ENCODE data around the gene BAD. TPM values are rescaled to one million over a fixed set of nuclear protein-coding genes. Genes with fewer than 3 reads are reported as not detected.

The BAD gene
- total RNA-seq, 2 experiments from 2014 or later = 38.3 to 43.9 TPM

- H3K4me3 Mint-ChIP-seq = peak overlapping the region; percentile 88
- DNase-seq = peak; percentile 72
- ATAC-seq = peak; percentile 0
- peaks cover 47% of the 10 kb centered on the region for H3K4me1 Mint-ChIP-seq (ENCODE audit: low read depth)
- no peaks in the 10 kb centered on the region for H3K27me3 Mint-ChIP-seq (ENCODE audit: low read depth)
- H3K27ac Mint-ChIP-seq = peak overlapping the region; percentile 85
- H3K36me3 Mint-ChIP-seq (ENCODE audit: low read depth) = peaks cover 20% of the 10 kb centered on the region
- ChIA-PET CTCF (interaction anchor here (1.0 to 6.8 kb wide), 9 partner anchors 10 to 85 kb away, joined by 3 to 57 read pairs (median 4); partner anchors contain the start of genes CATSPERZ, ESRRA, FERMT3 and PRDX5), POLR2A (interaction anchor here (0.6 to 6.3 kb wide), 12 partner anchors 8 to 60 kb away, joined by 3 to 58 read pairs (median 5); partner anchors contain the start of genes FERMT3, NUDT22, STIP1 and TRPT1)
- H3K9me3 Mint-ChIP-seq (ENCODE audit: insufficient read depth) = no peaks in the 10 kb centered on the region
Measured at GRCh38 chr11:64245797-64246620, 38.5 kb downstream of the BAD start.

GRCh38 chr11:64245401-64245796 lies 39.1 kb downstream of the BAD start:
- ChIA-PET POLR2A (interaction anchor here (0.6 to 6.3 kb wide), 12 partner anchors 8 to 94 kb away, joined by 3 to 58 read pairs (median 5); partner anchors contain the start of genes CCDC88B, FERMT3, NUDT22 and STIP1), CTCF (interaction anchor here (1.0 to 6.8 kb wide), 9 partner anchors 9 to 86 kb away, joined by 3 to 57 read pairs (median 4); partner anchors contain the start of genes CATSPERZ, ESRRA, FERMT3 and PRDX5)
- peak; percentile 55 for DNase-seq
- H3K4me1 Mint-ChIP-seq (ENCODE audit: low read depth) = peaks cover 45% of the 10 kb centered on the region
- no peak for ATAC-seq
- peak overlapping the region; percentile 85 for H3K27ac Mint-ChIP-seq
- H3K9me3 Mint-ChIP-seq (ENCODE audit: insufficient read depth) = no peaks in the 10 kb centered on the region
- H3K27me3 Mint-ChIP-seq (ENCODE audit: low read depth) = no peaks in the 10 kb centered on the region
- peaks cover 21% of the 10 kb centered on the region for H3K36me3 Mint-ChIP-seq (ENCODE audit: low read depth)
- peak overlapping the region; percentile 88 for H3K4me3 Mint-ChIP-seq

- Mint-ChIP-seq H3K27ac (peak overlapping the region; percentile 85), H3K9me3 (ENCODE audit: insufficient read depth) (no peaks in the 10 kb centered on the region), H3K4me1 (ENCODE audit: low read depth) (peaks cover 46% of the 10 kb centered on the region), H3K27me3 (ENCODE audit: low read depth) (no peaks in the 10 kb centered on the region), H3K36me3 (ENCODE audit: low read depth) (peaks cover 25% of the 10 kb centered on the region), H3K4me3 (peak overlapping the region; percentile 88)
- POLR2A ChIA-PET = interaction anchor here (0.6 to 6.3 kb wide), 13 partner anchors 14 to 1634 kb away, joined by 3 to 58 read pairs (median 5); partner anchors contain the start of genes CCDC88B, FERMT3, NUDT22 and PRDX5
- no peak for ATAC-seq
- CTCF ChIA-PET = interaction anchor here (1.0 to 6.8 kb wide), 10 partner anchors 9 to 111 kb away, joined by 3 to 57 read pairs (median 4); partner anchors contain the start of genes CATSPERZ, ESRRA, FERMT3 and PRDX5
- no peak for DNase-seq
Measured at GRCh38 chr11:64244966-64245365, 39.5 kb downstream of the BAD start.

GRCh38 chr11:64244107-64244506 lies 40.4 kb downstream of the BAD start:
- Mint-ChIP-seq H3K36me3 (ENCODE audit: low read depth) (peaks cover 25% of the 10 kb centered on the region), H3K27me3 (ENCODE audit: low read depth) (no peaks in the 10 kb centered on the region), H3K27ac (peak overlapping the region; percentile 85), H3K4me3 (peak overlapping the region; percentile 34), H3K4me1 (ENCODE audit: low read depth) (peaks cover 50% of the 10 kb centered on the region), H3K9me3 (ENCODE audit: insufficient read depth) (no peaks in the 10 kb centered on the region)
- POLR2A ChIA-PET = interaction anchor here (0.9 to 6.3 kb wide), 10 partner anchors 11 to 405 kb away, joined by 3 to 58 read pairs (median 10); partner anchors contain the start of genes FERMT3, NUDT22, PRDX5 and STIP1
- ATAC-seq (no peak), DNase-seq (no peak)
- CTCF ChIA-PET = interaction anchor here (1.1 to 6.8 kb wide), 8 partner anchors 8 to 112 kb away, joined by 3 to 57 read pairs (median 4); partner anchors contain the start of genes CATSPERZ, ESRRA and FERMT3

GRCh38 chr11:64243236-64243854 lies 41.1 kb downstream of the BAD start:
- no peaks in the 10 kb centered on the region for H3K9me3 Mint-ChIP-seq (ENCODE audit: insufficient read depth)
- ChIA-PET CTCF (interaction anchor here (1.1 to 6.8 kb wide), 9 partner anchors 7 to 113 kb away, joined by 3 to 57 read pairs (median 4); partner anchors contain the start of genes CATSPERZ, ESRRA, FERMT3 and PLCB3), POLR2A (interaction anchor here (1.1 to 6.3 kb wide), 7 partner anchors 10 to 74 kb away, joined by 3 to 58 read pairs (median 23); partner anchors contain the start of genes FERMT3, NUDT22, PRDX5 and STIP1)
- ATAC-seq (no peak), DNase-seq (no peak)
- peaks cover 50% of the 10 kb centered on the region for H3K4me1 Mint-ChIP-seq (ENCODE audit: low read depth)
- H3K27ac Mint-ChIP-seq = peak overlapping the region; percentile 85
- H3K27me3 Mint-ChIP-seq (ENCODE audit: low read depth) = no peaks in the 10 kb centered on the region
- peaks cover 28% of the 10 kb centered on the region for H3K36me3 Mint-ChIP-seq (ENCODE audit: low read depth)
- peak overlapping the region; percentile 25 for H3K4me3 Mint-ChIP-seq

GRCh38 chr11:64241491-64242374 lies 42.7 kb downstream of the BAD start:
- ChIA-PET CTCF (interaction anchor here (0.7 to 6.8 kb wide), 7 partner anchors 9 to 98 kb away, joined by 3 to 57 read pairs (median 3); partner anchors contain the start of genes BAD, CCDC88B, FERMT3 and PLCB3), POLR2A (interaction anchor here (0.7 to 6.3 kb wide), 12 partner anchors 8 to 1475 kb away, joined by 3 to 58 read pairs (median 6); partner anchors contain the start of genes DNAJC4, FERMT3, NUDT22 and PRDX5)
- peak overlapping the region; percentile 98 for H3K27ac Mint-ChIP-seq
- peaks cover 39% of the 10 kb centered on the region for H3K4me1 Mint-ChIP-seq (ENCODE audit: low read depth)
- H3K4me3 Mint-ChIP-seq = peak overlapping the region; percentile 89
- peaks cover 44% of the 10 kb centered on the region for H3K36me3 Mint-ChIP-seq (ENCODE audit: low read depth)
- no peaks in the 10 kb centered on the region for H3K9me3 Mint-ChIP-seq (ENCODE audit: insufficient read depth)
- peak; percentile 100 for DNase-seq
- H3K27me3 Mint-ChIP-seq (ENCODE audit: low read depth) = no peaks in the 10 kb centered on the region
- ATAC-seq = peak; percentile 5

GRCh38 chr11:64241241-64241490 lies 43.3 kb downstream of the BAD start:
- no peaks in the 10 kb centered on the region for H3K9me3 Mint-ChIP-seq (ENCODE audit: insufficient read depth)
- peaks cover 39% of the 10 kb centered on the region for H3K4me1 Mint-ChIP-seq (ENCODE audit: low read depth)
- H3K36me3 Mint-ChIP-seq (ENCODE audit: low read depth) = peaks cover 45% of the 10 kb centered on the region
- ChIA-PET CTCF (interaction anchor here (0.7 to 6.8 kb wide), 6 partner anchors 10 to 99 kb away, joined by 3 to 57 read pairs (median 3); partner anchors contain the start of genes BAD, CCDC88B, FERMT3 and STIP1), POLR2A (interaction anchor here (0.7 to 6.3 kb wide), 10 partner anchors 8 to 1476 kb away, joined by 3 to 58 read pairs (median 6); partner anchors contain the start of genes DNAJC4, FERMT3, NUDT22 and PRDX5)
- DNase-seq = no peak
- H3K4me3 Mint-ChIP-seq = peak overlapping the region; percentile 89
- H3K27me3 Mint-ChIP-seq (ENCODE audit: low read depth) = no peaks in the 10 kb centered on the region
- H3K27ac Mint-ChIP-seq = peak overlapping the region; percentile 98
- ATAC-seq = peak; percentile 83

- H3K36me3 Mint-ChIP-seq (ENCODE audit: low read depth) = peaks cover 45% of the 10 kb centered on the region
- peak within 1 kb of the TSS; percentile 98 for H3K27ac Mint-ChIP-seq
- ChIA-PET POLR2A (interaction anchor here (0.7 to 6.3 kb wide), 14 partner anchors 8 to 1477 kb away, joined by 3 to 58 read pairs (median 4); partner anchors contain the start of genes DNAJC4, FERMT3, NUDT22 and STIP1), CTCF (interaction anchor here (0.7 to 6.8 kb wide), 8 partner anchors 9 to 99 kb away, joined by 3 to 57 read pairs (median 3); partner anchors contain the start of genes BAD, CCDC88B, DNAJC4 and FERMT3)
- DNase-seq = peak; percentile 98
- peak within 1 kb of the TSS; percentile 89 for H3K4me3 Mint-ChIP-seq
- H3K4me1 Mint-ChIP-seq (ENCODE audit: low read depth) = peaks cover 43% of the 10 kb centered on the region
- H3K9me3 Mint-ChIP-seq (ENCODE audit: insufficient read depth) = no peaks in the 10 kb centered on the region
- no peaks in the 10 kb centered on the region for H3K27me3 Mint-ChIP-seq (ENCODE audit: low read depth)
- peak; percentile 76 for ATAC-seq
Measured at GRCh38 chr11:64240435-64241240, 43.8 kb downstream of the BAD start, which contains the start of gene FKBP2. FKBP2 (plus strand) TSS chr11:64241095; CDS start chr11:64242388, 1,293 bp downstream.

- CTCF ChIA-PET = interaction anchor here (0.8 to 2.8 kb wide), 2 partner anchors 9 to 35 kb away, joined by 3 to 9 read pairs; partner anchors contain the start of gene DNAJC4
- no peak for ATAC-seq
- peak; percentile 41 for DNase-seq
- Mint-ChIP-seq H3K27ac (peak overlapping the region; percentile 98), H3K9me3 (ENCODE audit: insufficient read depth) (no peaks in the 10 kb centered on the region), H3K4me3 (peak overlapping the region; percentile 89), H3K36me3 (ENCODE audit: low read depth) (peaks cover 50% of the 10 kb centered on the region), H3K27me3 (ENCODE audit: low read depth) (no peaks in the 10 kb centered on the region), H3K4me1 (ENCODE audit: low read depth) (peaks cover 48% of the 10 kb centered on the region)
- POLR2A ChIA-PET = interaction anchor here (0.8 to 2.0 kb wide), 7 partner anchors 8 to 58 kb away, joined by 3 to 15 read pairs (median 3); partner anchors contain the start of genes DNAJC4, FERMT3, NUDT22 and TRPT1
Measured at GRCh38 chr11:64239662-64240434, 44.6 kb downstream of the BAD start.
